Parathyroid adenoma (tissue), 2 donors: Measurements from ENCODE around the gene TMEM164.

Source experiments
- H2AFZ ChIP-seq: fragments of 300-600 bp; sonication (generic); one replicate; pipeline ENCODE4 v1.7.0; 2017; ENCODE audit warnings: antibody characterized with exemption, mild to moderate bottlenecking
- H3K27ac ChIP-seq: fragments of 300-600 bp; sonication (generic); one replicate; pipeline ENCODE4 v1.7.0; 2017
- H3K27me3 ChIP-seq: fragments of 300-600 bp; sonication (generic); one replicate; pipeline ENCODE4 v1.7.0; 2017; ENCODE audit warnings: low read length; ENCODE audit not compliant: control insufficient read depth, insufficient read depth
- H3K36me3 ChIP-seq: fragments of 300-600 bp; sonication (generic); one replicate; pipeline ENCODE4 v1.7.0; 2017; ENCODE audit warnings: low read length; ENCODE audit not compliant: control insufficient read depth, insufficient read depth
- H3K4me1 ChIP-seq: fragments of 300-600 bp; sonication (generic); one replicate; pipeline ENCODE4 v1.7.0; 2017; ENCODE audit warnings: control low read depth
- H3K4me2 ChIP-seq: fragments of 300-600 bp; sonication (generic); one replicate; pipeline ENCODE4 v1.7.0; 2017; ENCODE audit warnings: low read length
- H3K4me3 ChIP-seq: fragments of 300-600 bp; sonication (generic); one replicate; pipeline ENCODE4 v1.7.0; 2017; ENCODE audit warnings: low read depth, low read length
- H3K79me2 ChIP-seq: fragments of 300-600 bp; sonication (generic); one replicate; pipeline ENCODE4 v1.7.0; 2017; ENCODE audit warnings: control low read depth
- H3K9ac ChIP-seq: fragments of 300-600 bp; sonication (generic); one replicate; pipeline ENCODE4 v1.7.0; 2017; ENCODE audit warnings: mild to moderate bottlenecking
- H3K9me3 ChIP-seq: fragments of 300-600 bp; sonication (generic); one replicate; pipeline ENCODE4 v1.7.0; 2017; ENCODE audit warnings: low read length; ENCODE audit not compliant: control insufficient read depth
- TF ChIP-seq, protein P1 (sequence below): fragments of 300-600 bp; sonication (generic); IDR thresholded peaks from one replicate; pipeline ENCODE4 v1.7.0; 2017; ENCODE audit warnings: antibody characterized with exemption, mild to moderate bottlenecking
- donor health status: primary hyperparathyroidism.

TMEM164 gene

GRCh38 chrX:110006161-110006560, 3.2 kb downstream of the TMEM164 start:
- Histone ChIP-seq H3K4me1 (peaks cover 7% of the 10 kb centered on the region), H3K27ac (no peak overlapping the region), H3K4me2 (no peak overlapping the region), H3K4me3 (no peak overlapping the region), H3K36me3 (no peaks in the 10 kb centered on the region), H3K9me3 (no peaks in the 10 kb centered on the region), H3K79me2 (no peaks in the 10 kb centered on the region), H2AFZ (no peak overlapping the region), H3K27me3 (no peaks in the 10 kb centered on the region), H3K9ac (no peak overlapping the region)
- TF ChIP-seq, protein P1, sequence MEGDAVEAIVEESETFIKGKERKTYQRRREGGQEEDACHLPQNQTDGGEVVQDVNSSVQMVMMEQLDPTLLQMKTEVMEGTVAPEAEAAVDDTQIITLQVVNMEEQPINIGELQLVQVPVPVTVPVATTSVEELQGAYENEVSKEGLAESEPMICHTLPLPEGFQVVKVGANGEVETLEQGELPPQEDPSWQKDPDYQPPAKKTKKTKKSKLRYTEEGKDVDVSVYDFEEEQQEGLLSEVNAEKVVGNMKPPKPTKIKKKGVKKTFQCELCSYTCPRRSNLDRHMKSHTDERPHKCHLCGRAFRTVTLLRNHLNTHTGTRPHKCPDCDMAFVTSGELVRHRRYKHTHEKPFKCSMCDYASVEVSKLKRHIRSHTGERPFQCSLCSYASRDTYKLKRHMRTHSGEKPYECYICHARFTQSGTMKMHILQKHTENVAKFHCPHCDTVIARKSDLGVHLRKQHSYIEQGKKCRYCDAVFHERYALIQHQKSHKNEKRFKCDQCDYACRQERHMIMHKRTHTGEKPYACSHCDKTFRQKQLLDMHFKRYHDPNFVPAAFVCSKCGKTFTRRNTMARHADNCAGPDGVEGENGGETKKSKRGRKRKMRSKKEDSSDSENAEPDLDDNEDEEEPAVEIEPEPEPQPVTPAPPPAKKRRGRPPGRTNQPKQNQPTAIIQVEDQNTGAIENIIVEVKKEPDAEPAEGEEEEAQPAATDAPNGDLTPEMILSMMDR = no peak

GRCh38 chrX:110006821-110007375, 4.0 kb downstream of the TMEM164 start:
- peaks cover 7% of the 10 kb centered on the region for H3K4me1 ChIP-seq
- H3K79me2 ChIP-seq = no peaks in the 10 kb centered on the region
- no peak overlapping the region for H2AFZ ChIP-seq
- no peak overlapping the region for H3K9ac ChIP-seq
- H3K4me2 ChIP-seq = no peak overlapping the region
- no peaks in the 10 kb centered on the region for H3K36me3 ChIP-seq
- no peak overlapping the region for H3K27ac ChIP-seq
- H3K4me3 ChIP-seq = no peak overlapping the region
- TF ChIP-seq, protein P1 = no peak
- no peaks in the 10 kb centered on the region for H3K9me3 ChIP-seq
- H3K27me3 ChIP-seq = no peaks in the 10 kb centered on the region

DNA sequence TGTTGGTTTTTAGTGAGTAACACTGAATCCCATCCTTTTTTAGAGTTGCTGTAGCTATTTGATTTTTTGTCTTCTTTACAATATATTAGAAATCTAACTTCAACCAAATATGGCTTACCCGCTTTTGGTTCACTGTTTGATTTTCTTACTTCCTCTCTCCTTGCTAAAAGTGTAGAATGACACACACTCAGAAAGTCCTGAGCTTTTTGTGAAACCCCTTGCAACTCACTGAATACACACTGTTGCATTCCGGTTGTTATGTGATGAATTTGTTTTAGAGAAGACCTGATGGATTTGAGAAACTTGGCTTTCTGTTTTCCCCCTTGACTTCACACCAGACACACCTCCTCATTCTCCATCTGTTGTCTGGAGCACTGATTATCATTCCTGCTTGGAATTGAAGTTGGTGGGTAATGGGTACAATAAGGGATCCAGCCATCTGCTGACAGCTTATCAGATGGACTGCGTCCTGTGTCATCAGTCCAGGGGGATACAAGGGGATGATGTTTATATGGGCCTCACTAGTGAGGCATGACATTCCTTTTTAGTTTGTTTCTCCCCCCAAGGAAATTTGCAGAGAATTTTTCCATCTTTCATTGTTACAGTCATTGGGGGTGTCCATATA, 5.2 kb downstream of the TMEM164 start:
- no peaks in the 10 kb centered on the region for H3K36me3 ChIP-seq
- no peak overlapping the region for H3K4me3 ChIP-seq
- peaks cover 7% of the 10 kb centered on the region for H3K4me1 ChIP-seq
- H3K27me3 ChIP-seq = no peaks in the 10 kb centered on the region
- H3K9ac ChIP-seq = no peak overlapping the region
- H2AFZ ChIP-seq = no peak overlapping the region
- no peaks in the 10 kb centered on the region for H3K9me3 ChIP-seq
- H3K79me2 ChIP-seq = no peaks in the 10 kb centered on the region
- no peak overlapping the region for H3K4me2 ChIP-seq
- TF ChIP-seq, protein P1 = no peak
- H3K27ac ChIP-seq = no peak overlapping the region

DNA sequence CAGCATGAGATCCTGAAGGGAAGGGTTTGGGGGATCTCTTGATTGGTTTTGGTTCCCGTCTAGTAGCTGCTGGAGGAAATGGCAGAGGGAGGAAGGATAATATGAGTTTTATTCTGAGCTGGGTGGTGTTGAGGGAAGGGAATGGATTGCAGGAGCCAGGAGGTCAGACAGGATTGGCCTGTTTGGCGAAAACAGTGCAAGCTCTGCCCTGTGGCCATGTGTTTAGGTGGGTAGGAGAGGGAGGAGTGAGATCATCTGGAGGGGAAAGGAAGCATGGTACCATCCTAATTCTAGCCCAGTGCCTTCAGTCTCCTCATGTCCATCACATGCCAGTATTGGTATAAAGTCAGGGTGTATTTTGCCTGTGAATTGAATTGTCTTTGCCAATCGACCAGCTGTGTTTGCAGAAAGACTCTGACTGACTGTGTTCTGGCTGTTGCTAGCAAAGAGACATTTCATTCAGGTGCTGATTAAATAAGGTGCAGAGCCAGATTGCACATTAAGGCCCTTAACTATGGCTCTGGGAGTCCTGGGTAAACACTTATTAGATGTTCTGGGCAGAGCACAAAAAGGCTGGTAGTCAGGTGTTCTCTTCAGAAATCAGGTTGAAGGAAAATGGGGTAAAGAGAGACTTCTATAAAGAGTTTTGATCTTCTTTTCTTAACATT, 10.0 kb downstream of the TMEM164 start:
- Histone ChIP-seq H3K4me2 (no peak overlapping the region), H3K27ac (no peak overlapping the region), H3K36me3 (no peaks in the 10 kb centered on the region), H3K9me3 (no peaks in the 10 kb centered on the region), H3K79me2 (no peaks in the 10 kb centered on the region), H3K4me3 (no peak overlapping the region), H3K4me1 (peaks cover 6% of the 10 kb centered on the region), H3K9ac (no peak overlapping the region), H2AFZ (no peak overlapping the region), H3K27me3 (no peaks in the 10 kb centered on the region)
- TF ChIP-seq, protein P1 = no peak
